Neural cell (in vitro differentiated cells): ENCODE measurements around the gene PEAK1. TPM values are rescaled to one million over a fixed set of nuclear protein-coding genes. Genes with fewer than 3 reads are reported as not detected.

Experiments
- H2AFZ ChIP-seq: fragments of 200-600, 300-800 bp; sonication (generic), shearing (Covaris generic); 2 replicates; pipeline ENCODE4 v1.6.0; 2014; ENCODE audit warnings: low read depth, mild to moderate bottlenecking, antibody characterized with exemption, low read length, moderate library complexity
- H3F3A ChIP-seq: fragments of 200-600 bp; shearing (Covaris generic); 2 replicates; pipeline ENCODE4 v1.6.1; 2016; ENCODE audit warnings: mild to moderate bottlenecking, moderate library complexity, mixed read lengths, antibody characterized with exemption, low read length; ENCODE audit not compliant: insufficient read depth, poor library complexity, severe bottlenecking
- H3K27ac ChIP-seq: fragments of 200-600, 300-800 bp; sonication (generic), shearing (Covaris generic); 2 replicates; pipeline ENCODE4 v1.5.1; 2014; ENCODE audit warnings: mild to moderate bottlenecking, low read length, moderate library complexity
- H3K27me3 ChIP-seq: fragments of 300-800, 200-600 bp; sonication (generic), shearing (Covaris generic); 2 replicates; pipeline ENCODE4 v1.6.0; 2014; ENCODE audit warnings: mild to moderate bottlenecking, low read depth, low read length, moderate library complexity; ENCODE audit not compliant: insufficient read depth
- H3K36me3 ChIP-seq: fragments of 300-800, 200-600 bp; sonication (generic), shearing (Covaris generic); 2 replicates; pipeline ENCODE4 v1.5.1; 2014; ENCODE audit warnings: mild to moderate bottlenecking, antibody characterized with exemption, low read length, moderate library complexity; ENCODE audit not compliant: insufficient read depth
- H3K4me2 ChIP-seq: fragments of 300-800, 200-600 bp; sonication (generic), shearing (Covaris generic); 2 replicates; pipeline ENCODE4 v1.6.0; 2014; ENCODE audit warnings: mild to moderate bottlenecking, low read length
- H3K4me3 ChIP-seq: fragments of 300-800, 200-600 bp; sonication (generic), shearing (Covaris generic); 2 replicates; pipeline ENCODE4 v1.5.1; 2014; ENCODE audit warnings: mild to moderate bottlenecking, low read length, moderate library complexity
- H3K79me2 ChIP-seq: fragments of 200-600 bp; shearing (Covaris generic); replicated peaks from 2 replicates; pipeline ENCODE4 v1.6.0; 2014; ENCODE audit warnings: mild to moderate bottlenecking, low read length, moderate library complexity; ENCODE audit not compliant: insufficient read depth
- H3K9ac ChIP-seq: fragments of 300-800, 200-600 bp; sonication (generic), shearing (Covaris generic); 2 replicates; pipeline ENCODE4 v1.6.1; 2016; ENCODE audit warnings: mild to moderate bottlenecking, low read length, mixed read lengths
- H3K9me2 ChIP-seq: fragments of 200-600 bp; shearing (Covaris generic); 2 replicates; pipeline ENCODE4 v1.6.1; 2016; ENCODE audit warnings: mild to moderate bottlenecking, low read length, mixed read lengths; ENCODE audit not compliant: insufficient read depth
- H3K9me3 ChIP-seq: fragments of 200-600, 300-800 bp; sonication (generic), shearing (Covaris generic); 2 replicates; pipeline ENCODE4 v1.6.1; 2016; ENCODE audit warnings: mild to moderate bottlenecking, mixed run types, low read length, moderate library complexity, mixed read lengths
- H4K20me1 ChIP-seq: fragments of 200-600 bp; shearing (Covaris generic); 2 replicates; pipeline ENCODE4 v1.6.1; 2016; ENCODE audit warnings: mild to moderate bottlenecking, mixed run types; ENCODE audit not compliant: insufficient read depth
- CTCF ChIP-seq: fragments of 450-650 bp; IDR thresholded peaks from 2 replicates; pipeline ENCODE4 v1.5.1; 2014; ENCODE audit warnings: antibody characterized with exemption, mild to moderate bottlenecking, moderate library complexity; ENCODE audit not compliant: poor library complexity, severe bottlenecking
- EP300 ChIP-seq: fragments of 450-650 bp; conservative IDR thresholded peaks from 2 replicates; pipeline ENCODE4 v1.6.1; 2014; ENCODE audit warnings: antibody characterized with exemption, mild to moderate bottlenecking, moderate library complexity; ENCODE audit not compliant: poor library complexity, severe bottlenecking
- EZH2 ChIP-seq: fragments of 200-600, 300-800 bp; shearing (Covaris generic), sonication (generic); IDR thresholded peaks from 2 replicates; pipeline ENCODE4 v1.6.1; 2014; ENCODE audit warnings: antibody characterized with exemption, low read length, borderline replicate concordance, mild to moderate bottlenecking; ENCODE audit not compliant: insufficient read depth, poor library complexity, severe bottlenecking
- MXI1 ChIP-seq: fragments of 450-650 bp; conservative IDR thresholded peaks from 2 replicates; pipeline ENCODE4 v1.6.1; 2014; ENCODE audit warnings: antibody characterized with exemption, mild to moderate bottlenecking; ENCODE audit not compliant: poor library complexity, severe bottlenecking
- POLR2AphosphoS5 ChIP-seq: IDR thresholded peaks from 2 replicates; pipeline ENCODE4 v1.6.1; 2012
- RAD21 ChIP-seq: fragments of 450-650 bp; conservative IDR thresholded peaks from 2 replicates; pipeline ENCODE4 v1.6.1; 2014; ENCODE audit warnings: antibody characterized with exemption, mild to moderate bottlenecking, moderate library complexity
- SMC3 ChIP-seq: fragments of 450-650 bp; conservative IDR thresholded peaks from 2 replicates; pipeline ENCODE4 v1.6.1; 2014; ENCODE audit warnings: antibody characterized with exemption, mild to moderate bottlenecking, moderate library complexity; ENCODE audit not compliant: poor library complexity
- TAF1 ChIP-seq: IDR thresholded peaks from 2 replicates; pipeline ENCODE4 v1.6.1; 2012; ENCODE audit warnings: low read depth
- polyA plus RNA-seq: library from polyadenylated mRNA; depleted of rRNA; stranded (reverse); fragments of >200 nt; gene quantifications from 2 replicates; pipeline ENCODE4 v1.2.3, GENCODE V29; 2014
- TF ChIP-seq, protein P1 (sequence below): IDR thresholded peaks from 2 replicates; pipeline ENCODE4 v1.6.1; 2012; ENCODE audit warnings: borderline replicate concordance

Gene PEAK1
- polyA plus RNA-seq, 1 donor from 2014 or later, result 5.8 TPM

DNA sequence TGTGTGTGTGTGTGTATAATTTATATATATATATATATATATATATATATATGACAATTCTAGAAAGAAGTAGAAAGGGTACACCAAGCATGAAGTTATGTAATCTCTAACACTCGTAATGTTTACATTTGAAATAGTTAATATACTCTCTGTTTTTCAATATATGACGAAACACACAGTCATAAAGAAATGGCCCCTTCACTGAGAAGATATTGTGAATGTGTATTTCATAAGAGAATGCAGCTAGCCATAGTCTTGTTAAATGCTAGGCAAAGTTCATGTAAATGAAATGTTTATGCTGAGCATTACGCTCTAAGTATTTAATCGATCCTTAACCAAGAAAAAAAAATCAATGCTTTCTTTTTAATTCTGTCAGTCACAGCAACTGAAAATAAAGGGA lies 194.3 kb downstream of the PEAK1 start:
- H3K9ac ChIP-seq, result no peak overlapping the region
- no peaks in the 10 kb centered on the region for H3K79me2 ChIP-seq
- no peak overlapping the region for H3K27ac ChIP-seq

DNA sequence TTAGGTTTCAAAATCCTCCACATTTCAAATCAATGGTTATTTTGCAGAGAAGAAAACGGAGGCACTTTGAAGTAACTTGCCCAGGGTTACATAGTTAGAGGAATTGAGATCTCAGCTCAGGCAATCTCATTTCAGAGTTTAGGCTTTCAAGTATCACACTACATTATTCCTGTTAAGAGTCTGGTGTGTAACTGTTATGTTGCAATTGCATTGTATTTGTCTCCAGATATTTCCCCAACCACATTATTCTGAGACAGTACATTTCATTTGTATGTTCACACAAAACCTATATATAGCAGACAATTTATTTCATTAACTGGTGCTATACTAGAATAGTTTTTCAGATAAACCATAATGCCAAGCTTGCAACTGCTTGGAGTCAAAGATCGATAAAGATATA lies 194.8 kb downstream of the PEAK1 start:
- no peaks in the 10 kb centered on the region for H3K27me3 ChIP-seq
- H3K4me2 ChIP-seq, result no peak overlapping the region
- no peaks in the 10 kb centered on the region for H3K9me2 ChIP-seq
- no peaks in the 10 kb centered on the region for H3F3A ChIP-seq
- H4K20me1 ChIP-seq, result no peaks in the 10 kb centered on the region
- H3K9me3 ChIP-seq, result no peaks in the 10 kb centered on the region
- H3K79me2 ChIP-seq, result no peaks in the 10 kb centered on the region
- no peak overlapping the region for H3K9ac ChIP-seq
- H3K27ac ChIP-seq, result no peak overlapping the region
- no peak overlapping the region for H3K4me3 ChIP-seq
- TF ChIP-seq RAD21, result no peak
- TF ChIP-seq MXI1, result no peak
- no peak for TF ChIP-seq EZH2
- TF ChIP-seq CTCF, result no peak
- TF ChIP-seq EP300, result no peak
- no peak for TF ChIP-seq SMC3
- no peak for TF ChIP-seq POLR2AphosphoS5
- no peak for TF ChIP-seq TAF1
- TF ChIP-seq, protein P1, sequence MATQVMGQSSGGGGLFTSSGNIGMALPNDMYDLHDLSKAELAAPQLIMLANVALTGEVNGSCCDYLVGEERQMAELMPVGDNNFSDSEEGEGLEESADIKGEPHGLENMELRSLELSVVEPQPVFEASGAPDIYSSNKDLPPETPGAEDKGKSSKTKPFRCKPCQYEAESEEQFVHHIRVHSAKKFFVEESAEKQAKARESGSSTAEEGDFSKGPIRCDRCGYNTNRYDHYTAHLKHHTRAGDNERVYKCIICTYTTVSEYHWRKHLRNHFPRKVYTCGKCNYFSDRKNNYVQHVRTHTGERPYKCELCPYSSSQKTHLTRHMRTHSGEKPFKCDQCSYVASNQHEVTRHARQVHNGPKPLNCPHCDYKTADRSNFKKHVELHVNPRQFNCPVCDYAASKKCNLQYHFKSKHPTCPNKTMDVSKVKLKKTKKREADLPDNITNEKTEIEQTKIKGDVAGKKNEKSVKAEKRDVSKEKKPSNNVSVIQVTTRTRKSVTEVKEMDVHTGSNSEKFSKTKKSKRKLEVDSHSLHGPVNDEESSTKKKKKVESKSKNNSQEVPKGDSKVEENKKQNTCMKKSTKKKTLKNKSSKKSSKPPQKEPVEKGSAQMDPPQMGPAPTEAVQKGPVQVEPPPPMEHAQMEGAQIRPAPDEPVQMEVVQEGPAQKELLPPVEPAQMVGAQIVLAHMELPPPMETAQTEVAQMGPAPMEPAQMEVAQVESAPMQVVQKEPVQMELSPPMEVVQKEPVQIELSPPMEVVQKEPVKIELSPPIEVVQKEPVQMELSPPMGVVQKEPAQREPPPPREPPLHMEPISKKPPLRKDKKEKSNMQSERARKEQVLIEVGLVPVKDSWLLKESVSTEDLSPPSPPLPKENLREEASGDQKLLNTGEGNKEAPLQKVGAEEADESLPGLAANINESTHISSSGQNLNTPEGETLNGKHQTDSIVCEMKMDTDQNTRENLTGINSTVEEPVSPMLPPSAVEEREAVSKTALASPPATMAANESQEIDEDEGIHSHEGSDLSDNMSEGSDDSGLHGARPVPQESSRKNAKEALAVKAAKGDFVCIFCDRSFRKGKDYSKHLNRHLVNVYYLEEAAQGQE, result no peak
- no peak overlapping the region for H2AFZ ChIP-seq
- H3K36me3 ChIP-seq, result no peaks in the 10 kb centered on the region

More for the DNA sequence above, 194.3 kb downstream of the PEAK1 start:
- H3K27me3 ChIP-seq, result no peaks in the 10 kb centered on the region
- no peaks in the 10 kb centered on the region for H3K36me3 ChIP-seq
- H3F3A ChIP-seq, result no peaks in the 10 kb centered on the region
- no peak overlapping the region for H2AFZ ChIP-seq
- H3K4me3 ChIP-seq, result no peak overlapping the region
- H4K20me1 ChIP-seq, result no peaks in the 10 kb centered on the region
- no peaks in the 10 kb centered on the region for H3K9me3 ChIP-seq
- TF ChIP-seq CTCF, result no peak
- TF ChIP-seq POLR2AphosphoS5, result no peak
- no peak for TF ChIP-seq SMC3
- TF ChIP-seq, protein P1, result no peak
- TF ChIP-seq EZH2, result no peak
- no peak for TF ChIP-seq TAF1
- no peak for TF ChIP-seq RAD21
- no peak for TF ChIP-seq EP300
- no peaks in the 10 kb centered on the region for H3K9me2 ChIP-seq
- no peak overlapping the region for H3K4me2 ChIP-seq
